Thyroid gland (tissue), 4 donors: ENCODE results near the gene LRRFIP1.

Source experiments
- POLR2A ChIP-seq, 2 donors: fragments of 450-650 bp; IDR thresholded peaks; one replicate each; pipeline ENCODE4 v1.6.1; 2017; ENCODE audit warnings: antibody characterized with exemption in 2 of 2, mild to moderate bottlenecking in 2 of 2, moderate library complexity in 1 of 2
- TF ChIP-seq, protein P1 (sequence below), 6 experiments: fragments of 200-600 bp in 3 of 6; fragments of 450-650 bp in 3 of 6; sonication (generic) in 3 of 6; IDR thresholded peaks; one replicate each; pipeline ENCODE4 v1.5.1; 2016 to 2019; ENCODE audit warnings: antibody characterized with exemption in 6 of 6, mild to moderate bottlenecking in 2 of 6, inconsistent platforms in 1 of 6, moderate library complexity in 1 of 6

DNA sequence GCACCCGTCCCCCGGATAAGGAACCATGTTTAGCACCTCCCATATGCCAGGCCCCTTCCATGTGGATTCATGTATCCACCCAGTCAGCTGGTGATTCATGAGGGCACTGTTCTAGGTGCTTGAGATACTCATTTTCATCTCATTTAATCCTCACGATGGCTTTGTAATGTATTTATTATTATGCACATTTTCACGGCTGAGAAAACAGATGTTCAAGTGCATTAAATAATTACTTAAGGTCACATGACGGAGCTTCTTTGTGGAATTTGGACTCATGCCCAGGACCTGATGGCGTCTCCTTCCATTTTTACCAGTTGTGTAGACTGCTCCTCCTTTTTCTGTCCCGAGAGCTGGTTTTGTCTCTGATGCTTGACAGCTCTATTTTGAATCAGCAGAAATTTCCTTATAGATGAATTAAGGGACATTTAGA, 99.0 kb downstream of the LRRFIP1 start:
- TF ChIP-seq, protein P1, sequence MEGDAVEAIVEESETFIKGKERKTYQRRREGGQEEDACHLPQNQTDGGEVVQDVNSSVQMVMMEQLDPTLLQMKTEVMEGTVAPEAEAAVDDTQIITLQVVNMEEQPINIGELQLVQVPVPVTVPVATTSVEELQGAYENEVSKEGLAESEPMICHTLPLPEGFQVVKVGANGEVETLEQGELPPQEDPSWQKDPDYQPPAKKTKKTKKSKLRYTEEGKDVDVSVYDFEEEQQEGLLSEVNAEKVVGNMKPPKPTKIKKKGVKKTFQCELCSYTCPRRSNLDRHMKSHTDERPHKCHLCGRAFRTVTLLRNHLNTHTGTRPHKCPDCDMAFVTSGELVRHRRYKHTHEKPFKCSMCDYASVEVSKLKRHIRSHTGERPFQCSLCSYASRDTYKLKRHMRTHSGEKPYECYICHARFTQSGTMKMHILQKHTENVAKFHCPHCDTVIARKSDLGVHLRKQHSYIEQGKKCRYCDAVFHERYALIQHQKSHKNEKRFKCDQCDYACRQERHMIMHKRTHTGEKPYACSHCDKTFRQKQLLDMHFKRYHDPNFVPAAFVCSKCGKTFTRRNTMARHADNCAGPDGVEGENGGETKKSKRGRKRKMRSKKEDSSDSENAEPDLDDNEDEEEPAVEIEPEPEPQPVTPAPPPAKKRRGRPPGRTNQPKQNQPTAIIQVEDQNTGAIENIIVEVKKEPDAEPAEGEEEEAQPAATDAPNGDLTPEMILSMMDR (IDR thresholded peaks at IDR 0.05) = no peak
- no peak for TF ChIP-seq POLR2A (IDR thresholded peaks at IDR 0.05)
